ENCODE measurements around the gene KLRC3.

- no peak for TF ChIP-seq CTCF (conservative IDR thresholded peaks at IDR 0.05 in 1 of 2, IDR thresholded peaks at IDR 0.05 in 1 of 2; ENCODE audit: low read depth in 1 of 2, low read length in 2 of 2)
- TF ChIP-seq EZH2 (IDR thresholded peaks at IDR 0.05; ENCODE audit: low read length, missing control alignments), result no peak
Observed at GRCh38 chr12:10386857-10387256, 33.5 kb downstream of the KLRC3 start.

Measured in fibroblast of lung (primary cell).